Medulla oblongata (tissue), 1 donor: ENCODE measurements around the gene SHCBP1L.
A peak's percentile ranks its signal among the peaks of the same experiment; 100 is the strongest.
"Not testable (repeated sequence)": the region's sequence is repeated elsewhere in the genome, so short reads cannot be mapped to it uniquely, and the experiment has no call there.

Source experiments
- DNase-seq: peaks from one replicate; pipeline ENCODE4 v3.0.0-alpha.2; 2015; ENCODE audit errors: extremely low spot score

Gene SHCBP1L

DNA sequence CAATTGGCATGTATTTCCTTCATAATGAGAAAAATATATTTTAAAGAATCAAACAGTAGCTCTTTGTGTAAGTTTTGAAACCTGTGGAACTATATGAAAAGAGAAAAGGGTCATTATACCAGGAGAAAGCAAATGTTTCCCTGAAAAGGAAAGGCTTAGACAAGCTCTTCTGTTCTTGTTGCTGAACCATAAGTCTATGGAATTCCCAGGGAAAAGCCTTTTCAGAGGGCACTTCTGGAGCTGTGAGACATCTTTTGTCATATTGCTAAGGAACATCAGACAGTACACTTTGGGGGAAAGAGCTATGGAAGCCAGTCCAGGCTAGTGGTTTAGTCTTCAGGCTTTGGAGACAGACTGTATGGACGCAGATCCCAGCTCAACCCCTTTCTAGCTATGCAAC lies 12.1 kb upstream of the SHCBP1L start:
- DNase-seq = no peak

DNA sequence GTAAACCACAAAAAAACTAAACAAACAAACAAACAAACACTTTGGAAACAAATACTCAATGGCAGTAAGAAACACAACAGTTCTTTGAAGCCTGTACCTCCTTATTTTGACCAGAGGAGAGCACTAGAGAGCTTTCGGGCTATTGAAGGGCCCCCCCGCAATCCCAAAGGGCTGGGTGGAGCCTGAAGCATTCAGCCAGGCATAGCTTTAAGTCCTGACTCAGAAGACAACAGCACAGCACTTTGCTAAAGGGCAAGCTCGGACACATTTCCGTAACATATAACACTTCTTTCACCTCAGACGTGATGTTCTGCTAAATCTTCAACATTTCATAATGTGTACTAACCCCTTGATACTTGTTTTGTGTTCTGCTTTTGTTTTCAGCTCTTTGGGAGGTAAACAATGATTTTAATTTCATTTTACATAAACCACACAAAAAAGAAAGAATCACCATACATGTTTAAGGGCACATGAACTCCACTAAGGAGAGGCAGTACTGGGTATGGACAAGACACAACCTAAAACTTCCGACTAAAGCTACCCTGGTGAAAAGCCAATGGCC lies 9.7 kb upstream of the SHCBP1L start:
- DNase-seq = peak; percentile 79

DNA sequence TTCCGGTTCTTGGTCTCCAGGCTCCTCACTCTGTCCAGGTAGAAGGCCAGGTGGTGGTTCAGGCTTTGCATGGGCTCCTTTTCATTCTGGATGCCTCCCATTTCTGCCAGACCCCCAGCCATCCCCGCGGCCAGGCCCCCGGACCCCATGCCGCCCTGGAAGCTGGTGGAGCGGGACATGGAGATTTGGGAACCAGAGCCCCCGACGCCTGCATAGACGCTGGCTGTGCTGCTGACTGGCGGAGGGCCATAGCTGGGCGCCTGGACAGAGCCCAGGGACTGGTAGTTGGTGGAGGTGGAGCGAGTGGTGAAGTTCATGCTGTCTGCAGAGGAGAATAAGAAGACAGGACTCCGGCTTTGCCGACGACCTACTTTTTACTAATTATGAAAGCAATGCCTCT lies 7.1 kb upstream of the SHCBP1L start:
- no peak for DNase-seq

DNA sequence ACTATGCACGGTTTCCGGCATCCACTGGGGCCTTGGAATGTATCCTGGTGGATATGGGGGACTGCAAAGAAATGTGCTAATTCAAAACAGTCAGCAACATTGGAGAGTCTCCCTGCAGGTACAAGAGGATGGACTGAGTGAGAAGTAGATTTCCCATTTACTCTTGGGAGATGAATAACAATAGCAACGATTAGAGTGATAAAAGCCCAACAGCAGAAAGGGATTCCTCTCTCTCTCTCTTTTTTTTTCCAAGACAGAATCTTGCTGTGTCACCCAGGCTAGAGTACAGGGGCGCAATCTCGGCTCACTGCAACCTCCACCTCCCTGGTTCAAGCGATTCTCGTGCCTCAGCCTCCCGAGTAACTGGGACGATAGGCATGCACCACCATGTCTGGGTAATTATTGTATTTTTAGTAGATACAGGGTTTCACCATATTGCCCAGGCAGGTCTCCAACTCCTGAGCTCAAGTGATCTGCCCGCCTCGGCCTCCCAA lies 5.0 kb upstream of the SHCBP1L start:
- DNase-seq = no peak

DNA sequence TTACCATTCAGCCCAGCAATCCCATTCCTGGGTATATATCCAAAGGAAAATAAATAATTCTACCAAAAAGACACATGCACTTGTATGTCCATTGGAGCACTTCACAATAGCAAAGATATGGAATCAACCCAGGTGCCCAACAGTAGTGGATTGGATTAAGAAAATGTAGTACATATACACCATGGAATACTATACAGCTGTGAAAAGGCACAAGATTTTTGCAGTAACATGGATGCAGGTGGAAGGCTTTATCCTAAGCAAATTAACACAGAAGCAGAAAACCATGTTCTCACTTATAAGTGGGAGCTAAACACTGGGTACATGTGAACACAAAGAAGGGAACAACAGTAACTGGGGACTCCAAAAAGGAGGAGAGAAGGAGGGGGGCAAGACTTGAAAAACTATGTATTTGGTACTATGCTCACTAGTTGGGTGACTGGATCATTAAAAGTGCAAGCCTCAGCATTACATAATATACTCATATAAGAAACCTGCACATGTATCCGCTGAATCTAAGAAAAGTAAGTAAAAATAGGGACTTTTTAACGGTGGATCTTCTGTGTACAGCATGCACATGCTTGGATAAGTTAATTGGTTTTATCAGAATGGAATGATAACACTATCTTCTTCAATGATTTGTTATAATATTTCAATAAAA lies 3.9 kb upstream of the SHCBP1L start:
- no peak for DNase-seq

DNA sequence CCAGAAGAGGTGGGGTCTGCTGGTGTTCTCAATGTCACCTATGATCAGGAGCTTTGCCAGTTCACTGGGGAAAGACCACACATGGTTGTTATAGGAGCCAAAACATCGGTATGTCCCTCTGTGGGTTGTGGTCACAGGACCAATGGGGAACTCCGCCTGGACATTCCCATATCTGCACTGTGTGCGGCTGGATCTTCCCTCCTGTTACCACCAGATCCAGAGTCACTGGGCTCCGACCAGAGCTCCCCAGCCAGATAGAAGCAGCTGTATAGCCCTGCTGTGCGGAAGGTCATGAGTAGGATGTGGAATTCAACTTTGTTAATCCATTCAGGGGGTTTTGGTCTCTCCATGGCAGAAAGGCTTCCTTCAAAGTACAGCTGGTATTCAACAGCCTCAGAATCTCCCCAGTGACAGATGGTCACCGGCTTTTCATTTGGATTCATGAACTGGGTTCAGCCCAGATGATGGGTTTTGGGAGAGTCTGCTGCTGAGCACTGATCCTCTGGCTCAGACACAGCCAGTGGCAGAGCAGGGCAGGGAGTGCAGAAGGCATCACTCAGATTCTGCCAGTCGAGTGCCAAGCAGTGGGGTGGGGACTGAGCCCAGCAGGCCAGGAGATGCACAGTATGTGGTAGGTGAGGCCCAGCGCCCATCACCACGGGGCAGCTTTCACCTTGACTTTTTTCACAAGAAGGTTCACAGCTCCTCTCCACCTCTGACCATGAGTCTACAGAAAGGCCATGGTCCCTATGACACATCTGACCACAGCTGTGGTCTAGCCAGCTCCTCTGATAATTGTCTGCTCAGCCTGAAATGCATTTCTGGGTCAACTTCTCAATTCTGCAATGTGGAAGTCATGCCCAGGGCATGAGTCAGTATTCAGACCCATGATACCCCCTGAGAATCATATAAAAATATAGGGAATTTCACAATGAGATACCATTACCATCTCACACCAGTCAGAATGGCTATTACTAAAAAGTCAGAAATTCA lies 2.9 kb upstream of the SHCBP1L start:
- DNase-seq = no peak

DNA sequence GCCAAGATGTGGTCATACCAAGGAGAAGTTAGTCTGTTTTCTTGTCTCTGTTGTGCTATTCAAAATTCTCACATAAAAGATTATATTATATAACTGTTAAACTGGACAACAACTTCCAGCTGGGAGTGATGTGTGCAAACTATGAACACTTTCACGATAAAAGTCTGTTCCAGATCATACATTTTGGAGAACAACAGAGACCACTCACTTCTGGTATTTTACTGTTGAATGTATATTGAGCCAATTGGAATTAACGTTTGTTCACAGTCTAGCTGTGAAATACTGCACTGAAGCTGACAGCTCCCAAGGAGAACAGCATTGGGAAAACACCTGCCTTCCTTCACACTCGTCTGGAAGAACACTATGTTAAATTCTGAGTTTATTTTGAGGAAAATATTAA lies 860 bp upstream of the SHCBP1L start:
- no peak for DNase-seq

DNA sequence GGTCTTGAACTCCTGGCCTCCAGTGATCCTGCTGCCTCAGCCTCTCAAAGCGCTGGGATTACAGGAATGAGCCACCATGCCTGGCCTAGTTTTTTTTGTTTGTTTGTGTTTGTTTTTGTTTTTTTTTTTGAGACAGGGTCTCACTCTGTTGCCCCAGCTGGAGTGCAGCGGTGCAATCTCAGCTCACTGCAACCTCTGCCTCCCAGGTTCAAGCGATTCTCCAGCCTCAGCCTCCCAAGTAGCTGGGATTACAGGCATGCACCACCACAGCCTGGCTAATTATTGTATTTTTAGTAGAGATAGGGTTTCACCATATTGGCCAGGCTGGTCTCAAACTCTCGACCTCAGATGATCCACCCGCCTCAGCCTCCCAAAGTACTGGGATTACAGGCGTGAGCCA lies 9.6 kb downstream of the SHCBP1L start:
- DNase-seq = not testable (repeated sequence)

DNA sequence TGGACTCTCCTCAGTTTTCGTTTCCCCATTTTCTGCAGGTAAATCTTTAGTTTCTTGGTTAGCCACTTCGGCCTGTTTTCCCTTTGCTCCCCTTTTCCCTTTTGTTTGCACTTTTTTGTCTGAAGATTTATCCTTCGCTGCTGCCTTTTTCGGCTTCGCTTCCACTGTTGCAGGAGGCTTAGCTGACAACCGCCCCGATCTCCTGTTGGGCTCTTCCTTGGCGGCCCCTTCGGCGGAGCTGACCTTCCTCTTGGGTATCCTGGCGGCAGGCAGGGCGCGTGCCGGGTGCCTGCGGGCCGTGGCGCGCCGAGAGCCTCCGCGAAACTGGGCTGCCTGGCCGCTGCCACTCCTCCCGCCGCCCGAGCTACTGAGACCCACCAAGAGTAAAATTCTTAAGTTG lies 10.8 kb downstream of the SHCBP1L start:
- DNase-seq = not testable (repeated sequence)

DNA sequence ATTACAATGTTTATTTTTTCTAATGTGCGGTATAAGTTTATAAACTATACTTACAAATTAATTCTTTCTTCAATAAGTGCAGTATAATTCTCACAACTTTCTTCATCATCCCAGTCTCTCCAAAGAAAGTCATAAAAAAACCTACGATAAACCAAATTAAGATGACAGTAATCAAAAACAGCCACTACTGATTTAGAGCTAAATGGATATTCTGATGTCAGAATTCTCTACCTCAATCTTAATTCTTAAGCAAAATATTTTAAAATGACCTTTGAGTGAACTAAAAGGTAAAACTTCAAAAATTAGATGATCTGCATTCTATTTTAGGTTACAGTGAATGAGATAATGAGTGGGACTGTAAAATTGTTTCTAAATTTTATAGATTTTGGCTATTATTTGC lies 13.6 kb downstream of the SHCBP1L start:
- DNase-seq = no peak

DNA sequence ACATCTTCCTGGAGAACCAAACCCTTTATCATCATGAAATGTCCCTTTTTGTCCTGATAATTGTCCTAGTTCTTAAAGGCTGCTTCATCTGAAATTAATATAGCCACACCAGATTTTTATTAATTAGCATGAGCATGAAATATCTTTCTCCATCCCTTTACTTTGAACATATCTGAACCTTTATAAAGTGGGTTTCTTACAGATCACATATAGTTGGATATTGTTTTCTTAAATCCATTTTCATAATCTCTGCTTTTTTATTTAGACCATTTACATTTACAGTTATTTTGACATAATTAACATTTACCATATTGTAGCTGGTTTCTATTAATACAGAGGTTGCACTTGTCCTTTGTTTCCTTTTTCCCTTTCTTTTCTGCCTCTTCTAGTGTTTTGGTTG lies 17.2 kb downstream of the SHCBP1L start:
- DNase-seq = no peak

DNA sequence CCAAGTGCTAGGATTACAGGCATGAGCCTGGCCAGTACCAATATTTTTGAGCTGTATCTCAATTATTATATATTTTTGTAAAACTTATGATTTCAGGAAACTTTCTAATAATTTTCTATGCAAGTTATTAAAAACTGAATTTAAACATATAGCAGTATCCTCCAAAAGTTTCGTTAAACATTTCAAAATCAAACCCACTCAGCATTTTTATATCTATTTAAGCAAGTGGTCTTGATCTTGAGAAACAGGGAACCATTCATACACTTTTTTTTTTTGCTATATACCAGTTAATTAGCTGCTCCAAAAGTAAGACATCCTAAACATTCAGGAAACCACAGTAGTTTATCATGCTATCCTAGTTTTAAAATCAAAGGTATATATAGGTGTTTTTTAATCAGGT lies 22.0 kb downstream of the SHCBP1L start:
- no peak for DNase-seq

DNA sequence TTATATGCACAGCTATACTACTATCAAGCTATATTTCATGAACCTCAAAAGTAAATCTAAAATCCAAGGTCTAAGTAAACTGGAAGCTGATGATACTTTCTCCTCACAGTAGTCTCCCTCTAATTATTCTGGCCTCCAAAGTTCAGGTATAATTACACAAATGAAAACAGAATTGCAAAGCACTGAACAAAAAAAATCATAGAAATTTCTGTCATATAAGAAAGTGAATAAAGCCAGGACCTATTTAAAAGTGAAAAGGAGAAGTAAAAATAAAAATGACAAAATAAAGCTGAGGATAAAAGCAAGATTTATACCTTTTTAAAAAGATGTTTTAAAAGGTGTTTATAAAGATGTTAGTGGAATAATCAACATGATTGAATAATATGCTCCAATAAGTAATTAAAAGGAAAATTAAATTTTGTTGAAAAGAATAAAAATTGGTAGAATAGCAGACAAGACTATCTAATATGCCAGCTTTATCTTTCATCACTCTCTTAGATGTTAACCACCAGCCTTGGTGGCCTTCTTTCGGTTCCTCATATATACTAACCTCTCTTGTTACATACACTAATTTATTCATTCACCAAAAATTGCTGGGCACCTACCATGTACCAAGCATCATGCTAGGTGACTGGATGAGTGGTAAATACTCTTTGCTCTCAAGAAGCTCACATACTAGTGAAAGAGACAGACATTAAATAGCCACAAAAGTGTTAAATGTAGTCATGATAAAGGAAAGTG lies 25.1 kb downstream of the SHCBP1L start:
- DNase-seq = no peak

DNA sequence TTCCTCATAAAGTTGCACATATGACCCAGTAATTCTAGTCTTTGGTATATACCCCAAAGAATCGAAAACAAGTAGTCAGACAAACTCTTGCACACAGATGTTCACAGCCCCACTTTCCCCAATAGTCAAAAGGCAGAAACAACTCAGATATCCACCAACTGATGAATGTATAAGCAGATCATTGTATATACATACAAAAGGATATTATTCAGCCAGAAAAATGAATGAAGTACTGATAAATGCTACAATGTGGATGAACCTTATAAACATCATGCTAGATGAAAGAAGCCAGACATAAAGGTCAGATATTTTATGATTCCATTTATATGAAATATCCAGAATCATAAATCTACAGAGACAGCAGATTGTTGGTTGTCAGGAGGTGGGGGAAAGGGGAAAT lies 27.3 kb downstream of the SHCBP1L start:
- no peak for DNase-seq

DNA sequence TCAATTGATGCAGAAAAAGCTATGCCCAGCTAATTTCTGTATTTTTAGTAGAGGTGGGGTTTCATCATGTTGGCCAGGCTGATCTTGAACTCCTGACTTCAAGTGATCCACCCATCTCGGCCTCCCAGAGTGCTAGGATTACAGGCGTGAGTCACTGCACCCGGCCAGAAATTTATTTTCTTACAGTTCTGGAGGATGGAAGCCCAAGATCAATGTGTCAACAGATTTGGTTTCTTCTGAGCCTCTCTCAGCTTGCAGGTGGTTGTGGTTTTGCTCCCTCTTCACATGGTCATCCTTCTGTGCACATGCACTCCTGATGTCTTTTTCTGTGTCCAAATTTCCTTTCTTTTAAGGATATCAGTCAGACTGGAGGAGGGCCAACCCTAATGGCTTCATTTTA lies 35.6 kb downstream of the SHCBP1L start:
- DNase-seq = no peak

DNA sequence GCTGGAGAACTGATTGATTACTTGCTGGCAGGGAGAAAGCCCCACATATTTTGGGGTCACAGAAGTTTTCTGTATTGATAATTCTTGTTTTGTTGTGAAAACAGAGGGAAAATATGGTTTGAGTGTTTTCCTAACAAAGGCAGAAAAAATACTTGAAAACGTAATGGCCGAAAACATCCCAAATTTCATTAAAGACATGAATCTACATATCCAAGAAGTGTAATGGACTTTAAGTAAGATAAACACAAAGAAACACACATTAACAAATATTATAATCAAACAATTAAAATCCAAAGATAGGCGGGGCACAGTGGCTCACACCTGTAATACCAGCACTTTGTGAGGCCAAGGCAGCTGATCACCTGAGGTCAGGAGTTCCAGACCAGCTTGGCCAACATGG lies 39.6 kb downstream of the SHCBP1L start:
- no peak for DNase-seq

DNA sequence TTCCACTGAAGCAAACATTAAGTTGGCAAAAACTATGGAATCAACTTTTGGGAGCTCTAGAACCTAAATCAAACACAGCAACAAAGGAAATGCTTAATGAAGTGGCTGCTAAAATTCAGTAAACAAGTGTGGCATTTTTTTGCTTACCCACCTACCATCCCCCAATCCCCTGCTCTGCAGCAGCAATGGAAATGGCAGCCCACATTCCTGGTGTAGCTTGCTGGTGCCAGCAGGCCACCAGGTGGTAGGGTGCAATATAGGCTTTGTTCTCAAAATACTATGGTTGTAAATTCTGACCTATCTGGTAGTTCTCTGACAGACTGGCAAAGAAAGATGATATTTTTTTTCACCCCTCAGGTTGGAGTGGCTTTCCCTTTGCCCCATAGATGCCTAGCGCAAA lies 42.8 kb downstream of the SHCBP1L start:
- no peak for DNase-seq

DNA sequence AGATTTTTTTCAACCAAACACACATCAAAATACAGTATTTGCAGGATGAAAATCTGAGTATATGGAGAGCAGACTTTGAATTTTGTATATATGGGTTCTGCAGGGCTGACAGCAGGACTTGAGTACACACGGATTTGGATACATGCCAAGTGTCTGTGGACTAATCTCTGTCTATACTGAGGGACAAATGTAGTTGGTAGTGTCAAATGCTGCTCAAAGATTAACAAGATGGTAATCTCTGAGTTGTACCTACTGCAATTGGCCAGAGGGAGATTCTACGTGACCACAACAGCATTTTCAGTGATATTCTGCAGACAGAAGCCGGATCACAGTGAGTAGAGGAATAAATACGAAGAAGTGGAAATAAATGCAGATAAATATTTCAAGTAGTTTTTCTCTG lies 43.4 kb downstream of the SHCBP1L start:
- no peak for DNase-seq

DNA sequence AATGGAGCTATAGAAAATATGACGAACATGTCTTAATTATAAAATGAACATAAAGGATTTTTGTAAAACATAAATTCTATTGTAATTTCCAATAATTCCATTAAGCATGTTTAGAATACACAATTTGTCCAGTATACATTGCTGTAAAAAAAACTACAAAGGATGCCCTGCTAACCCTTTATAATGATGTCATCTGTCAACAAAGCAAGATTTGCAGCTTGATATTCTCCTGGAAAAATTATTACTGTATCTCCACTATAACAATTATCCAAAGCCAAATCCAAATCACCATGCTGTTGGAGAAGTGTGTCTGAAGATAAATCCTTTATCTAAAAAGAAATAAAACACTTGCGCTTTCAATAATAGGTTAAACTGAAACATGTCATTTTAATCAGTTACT lies 47.6 kb downstream of the SHCBP1L start:
- DNase-seq = no peak

DNA sequence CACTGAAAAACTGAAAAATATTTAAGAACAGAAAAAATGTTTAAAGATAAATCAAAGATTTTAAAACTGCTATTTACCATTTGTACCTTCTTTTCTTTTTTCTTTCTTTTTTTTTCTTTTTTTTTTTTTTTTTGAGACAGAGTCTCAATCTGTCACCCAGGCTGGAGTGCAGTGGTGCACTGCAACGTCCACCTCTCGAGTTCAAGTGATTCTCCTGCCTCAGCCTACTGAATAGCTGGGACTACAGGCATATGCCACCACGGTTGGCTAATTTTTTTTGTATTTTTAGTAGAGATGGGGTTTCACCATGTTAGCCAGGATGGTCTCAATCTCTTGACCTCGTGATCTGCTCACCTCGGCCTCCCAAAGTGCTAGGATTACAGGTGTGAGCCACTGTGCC lies 51.0 kb downstream of the SHCBP1L start:
- not testable (repeated sequence) for DNase-seq

DNA sequence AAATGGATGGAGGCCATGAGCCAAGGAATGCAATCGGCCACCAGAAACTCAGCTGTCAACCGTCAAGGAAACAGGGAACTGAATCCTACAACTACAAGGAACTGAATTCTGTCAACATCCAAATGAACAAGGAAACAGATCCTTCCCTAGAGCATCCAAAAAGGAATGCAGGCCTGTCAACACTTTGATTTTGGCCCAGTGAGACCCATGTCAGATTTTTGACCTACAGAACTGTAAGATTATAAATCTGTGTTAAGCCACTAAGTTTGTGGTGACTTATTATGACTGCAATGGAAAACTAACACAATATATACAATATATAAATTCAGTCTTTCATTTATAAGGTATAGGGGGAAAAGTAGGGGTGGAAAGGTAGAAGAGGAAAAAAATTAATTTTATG lies 55.3 kb downstream of the SHCBP1L start:
- no peak for DNase-seq
